ENCODE measurements around the gene BET1L.
A peak's percentile ranks its signal among the peaks of the same experiment; 100 is the strongest.

- TF ChIP-seq REST (IDR thresholded peaks at IDR 0.05; ENCODE audit: insufficient read depth in 1 of 2, low read depth in 2 of 2, low read length in 2 of 2): no peak
- no peak for TF ChIP-seq TAF1 (IDR thresholded peaks at IDR 0.05; ENCODE audit: borderline replicate concordance, insufficient read depth, low read length)
- TF ChIP-seq POLR2AphosphoS5 (IDR thresholded peaks at IDR 0.05; ENCODE audit: low read depth, low read length): 0 out of 2 replicates have a peak, but pooled peaks have one; percentile 21
- TF ChIP-seq SIN3A (IDR thresholded peaks at IDR 0.05; ENCODE audit: borderline replicate concordance, insufficient read depth, low read length): no peak
Measured at GRCh38 chr11:214083-214482, 6.9 kb upstream of the BET1L start.

All from PFSK-1 (cell line).